ENCODE measurements around the gene GGTA1. TPM values are rescaled to one million over a fixed set of nuclear protein-coding genes. Genes with fewer than 3 reads are reported as not detected.

GGTA1 gene
- total and polyA plus RNA-seq, 9 of the 15 experiments (the other 6 are each of a cell fraction or from before 2014, with no cell fraction given): 0.04 to 0.15 TPM; not detected in 7

- H3K4me2 ChIP-seq (ENCODE audit: insufficient read depth, low read length): no peak overlapping the region
- DNase-seq (ENCODE audit: extremely low read depth in 1 of 4, low spot score in 3 of 4) (no peak), FAIRE-seq (no peak), ATAC-seq (no peak)
- H3K27ac ChIP-seq (ENCODE audit: extremely low read depth, low read depth, low read length): no peak overlapping the region
- BruUV-seq (replicated peaks): no TSS peak
- intact Hi-C loops (cut with micrococcal nuclease): no loop called here
- H3K9ac ChIP-seq (ENCODE audit: insufficient read depth in 1 of 2, low read depth in 2 of 2, low read length in 2 of 2): no peak overlapping the region
- CTCF ChIA-PET (ENCODE audit: low intra/inter-chr PET ratio): no interaction called here
- H3K4me1 ChIP-seq (replicated peaks in 1 of 2; ENCODE audit: control insufficient read depth in 2 of 2, insufficient read depth in 2 of 2, low read length in 2 of 2): peaks cover 0 to 4% of the 10 kb centered on the region in 2 experiments; a peak in 1 of 5 replicates
- in situ Hi-C loops (cut with MboI): no loop called here
- H3K36me3 ChIP-seq (ENCODE audit: control insufficient read depth, insufficient read depth, low read length): no peaks in the 10 kb centered on the region
- H3K27me3 ChIP-seq (ENCODE audit: control insufficient read depth in 2 of 2, insufficient read depth in 2 of 2, low read length in 2 of 2): peaks cover 13 to 33% of the 10 kb centered on the region in 2 experiments; a peak in 4 of 5 replicates
- WGBS (ENCODE audit: insufficient coverage, low coverage, missing lambda C conversion rate): 4% methylated on average over 8 of the region's 8 CpGs
- no peak overlapping the region for H3K4me3 ChIP-seq
- H3K9me1 ChIP-seq (ENCODE audit: control insufficient read depth, insufficient read depth, low read length): no peaks in the 10 kb centered on the region
- no peak overlapping the region for H2AFZ ChIP-seq (ENCODE audit: low read depth, low read length)
- TF ChIP-seq NFXL1 (CRISPR knock-in tag; IDR thresholded peaks at IDR 0.05) (no peak), RBFOX2 (IDR thresholded peaks at IDR 0.05; ENCODE audit: low read depth, low read length) (no peak), ZNF639 (CRISPR knock-in tag; conservative IDR thresholded peaks at IDR 0.05 in 1 of 2, IDR thresholded peaks at IDR 0.05 in 1 of 2) (no peak), ZNF778 (CRISPR knock-in tag; IDR thresholded peaks at IDR 0.05) (no peak), ZNF253 (CRISPR knock-in tag; conservative IDR thresholded peaks at IDR 0.05) (no peak), SRF (CRISPR knock-in tag; IDR thresholded peaks at IDR 0.05) (no peak), CSDE1 (IDR thresholded peaks at IDR 0.05) (no peak), HDAC6 (IDR thresholded peaks at IDR 0.05; ENCODE audit: low read depth, low read length) (no peak), FOSL1 (tag; conservative IDR thresholded peaks at IDR 0.05) (no peak), RNF2 (IDR thresholded peaks at IDR 0.05) (no peak), ZFP36 (IDR thresholded peaks at IDR 0.05; ENCODE audit: low read depth, low read length, partially characterized antibody) (no peak), TAL1 (IDR thresholded peaks at IDR 0.05) (no peak), FOXJ3 (CRISPR knock-in tag; IDR thresholded peaks at IDR 0.05) (no peak), KAT7 (CRISPR knock-in tag; IDR thresholded peaks at IDR 0.05; ENCODE audit: borderline replicate concordance) (no peak), ZNF3 (CRISPR knock-in tag; IDR thresholded peaks at IDR 0.05) (no peak), STAT5B (CRISPR knock-in tag; IDR thresholded peaks at IDR 0.05) (no peak)
- H3K9me3 ChIP-seq (replicated peaks; ENCODE audit: control insufficient read depth, insufficient read depth, low read depth, low read length): no peaks in the 10 kb centered on the region
- H4K20me1 ChIP-seq (replicated peaks; ENCODE audit: control insufficient read depth, insufficient read depth, low read length): 0 out of 2 replicates have a peak, but pooled peaks cover 2% of the 10 kb centered on the region
- POLR2A ChIA-PET: interaction anchor here (0.7 kb wide), 1 partner anchor 16 kb away, joined by 3 read pairs; no protein-coding TSS in a partner anchor
- H3K79me2 ChIP-seq (ENCODE audit: control insufficient read depth, insufficient read depth, low read length): no peaks in the 10 kb centered on the region
Measured at GRCh38 chr9:121478816-121479676, 20.6 kb downstream of the GGTA1 start.
